Kidney (tissue), 14 donors: ENCODE data around the gene MRPL54. TPM values are rescaled to one million over a fixed set of nuclear protein-coding genes. Genes with fewer than 3 reads are reported as not detected.

Source experiments
- DNase-seq, 5 donors: peaks; one replicate each; pipeline ENCODE4 v3.0.0-alpha.2; 2013 to 2020
- FAIRE-seq: peaks from 2 replicates; lab custom pipeline; 2012; peaks lifted over from hg19 to GRCh38; lab: Jason Lieb, UNC
- H3K27ac ChIP-seq, 2 donors: one replicate each; pipeline ENCODE4 v1.7.0; 2013; ENCODE audit warnings: low read depth in 2 of 2, low read length in 2 of 2, inconsistent platforms in 1 of 2
- H3K27me3 ChIP-seq: one replicate; pipeline ENCODE4 v1.7.1; 2013; ENCODE audit warnings: low read length, inconsistent platforms; ENCODE audit not compliant: control insufficient read depth, insufficient read depth
- H3K36me3 ChIP-seq, 3 donors: one replicate each; pipeline versions ENCODE4 v1.7.0 to v1.7.1; 2013; ENCODE audit warnings: low read length in 3 of 3, control low read depth in 1 of 3, inconsistent platforms in 1 of 3; ENCODE audit not compliant: insufficient read depth in 3 of 3, control insufficient read depth in 2 of 3
- H3K4me1 ChIP-seq, 3 donors: one replicate each; pipeline versions ENCODE4 v1.7.0 to v1.7.1; 2013; ENCODE audit warnings: low read length in 3 of 3, inconsistent platforms in 1 of 3, low read depth in 1 of 3; ENCODE audit not compliant: control insufficient read depth in 2 of 3, insufficient read depth in 2 of 3
- H3K4me3 ChIP-seq, 3 donors: one replicate each; pipeline versions ENCODE4 v1.7.0 to v1.8.1; 2013; ENCODE audit warnings: low read length in 3 of 3, control low read depth in 1 of 3, inconsistent platforms in 1 of 3
- H3K9ac ChIP-seq, 3 donors: one replicate each; pipeline versions ENCODE4 v1.7.0 to v1.7.1; 2013; ENCODE audit warnings: low read length in 3 of 3, control low read depth in 1 of 3, inconsistent platforms in 1 of 3
- H3K9me3 ChIP-seq, 3 donors: one replicate each; pipeline versions ENCODE4 v1.7.0 to v1.7.1; 2013; ENCODE audit warnings: low read length in 3 of 3, control low read depth in 1 of 3, inconsistent platforms in 1 of 3; ENCODE audit not compliant: control insufficient read depth in 2 of 3, insufficient read depth in 1 of 3
- CTCF ChIP-seq: IDR thresholded peaks from 3 replicates; pipeline ENCODE4 v1.5.1; 2012; ENCODE audit warnings: mild to moderate bottlenecking, moderate library complexity, borderline replicate concordance; ENCODE audit not compliant: insufficient read depth; ENCODE audit errors: extremely low read depth
- intact Hi-C: fragments of 100-400 bp; cut with DNase I; formaldehyde crosslinking; loops from one replicate; pipeline ENCODE4 v1.11.1; 2022
- polyA plus RNA-seq: library from polyadenylated mRNA; stranded (reverse); fragments of 350-450 nt; fragmentation: Illumina TruSeq; extraction: RNeasy Lipid Tissue Mini Kit (QIAGEN cat#74804); gene quantifications from one replicate; pipeline ENCODE4 v1.2.3, GENCODE V29; 2014; ENCODE audit warnings: low read depth, low replicate concordance; ENCODE audit not compliant: insufficient read depth
- total RNA-seq: library from RNA; stranded (reverse); fragmentation: NEBNext Ultra II Directional; extraction: Animal tissue kit (Norgen Biotek cat#: 25700); gene quantifications from one replicate; pipeline ENCODE4 v1.2.1, GENCODE V29; 2021
- donor health status: control.
- donor health status: control.
- donor health status: control.
- donor health status: control.
- donor health status: control.
- donor health status: DM: yes; HTN: yes; CAD: no.
- donor health status: Normal renal cell carcinoma (clear cell type).

Gene MRPL54
- total and polyA plus RNA-seq, 2 donors from 2014 or later = 57.6 to 151 TPM

DNA sequence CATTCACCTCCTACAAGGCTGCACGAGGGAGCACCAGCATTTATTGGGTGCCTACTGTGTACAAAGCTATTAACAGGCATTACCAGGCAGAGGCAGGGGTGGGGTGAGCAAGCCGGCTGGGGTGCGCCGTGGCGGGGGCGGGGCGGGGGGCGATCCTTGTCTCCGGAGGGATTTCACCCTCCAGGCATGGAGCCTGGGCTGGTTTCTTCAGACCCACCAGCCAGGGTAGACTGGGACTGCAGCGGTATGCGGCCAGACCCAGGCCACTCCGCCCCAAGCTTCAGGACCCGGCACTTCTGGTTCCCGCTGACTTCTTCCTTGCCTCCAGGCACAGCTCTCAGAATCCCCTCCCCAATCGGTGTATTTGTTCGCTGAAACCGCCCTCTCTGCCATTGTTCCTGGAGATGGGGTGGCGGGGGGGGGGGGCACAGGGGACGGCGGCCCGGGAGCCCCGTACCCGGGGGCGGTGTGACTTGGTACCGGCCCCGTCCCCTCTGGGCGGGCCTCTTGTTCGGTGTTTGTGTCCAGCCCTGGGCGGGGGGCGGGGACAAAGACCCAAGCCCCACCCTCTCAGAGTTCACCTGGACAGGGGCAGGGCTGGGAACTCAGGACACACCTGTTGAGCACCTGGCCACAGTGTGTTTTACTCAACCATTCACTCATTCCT is 39.9 kb upstream of the MRPL54 start:
- H3K4me3 ChIP-seq = peak overlapping the region in 2 of 3 donors; percentile 58 to 64
- H3K27ac ChIP-seq = no peak overlapping the region
- intact Hi-C loops = no loop called here
- peak overlapping the region in 1 of 3 donors; percentile 67 for H3K9ac ChIP-seq
- H3K36me3 ChIP-seq = no peaks in the 10 kb centered on the region
- no peaks in the 10 kb centered on the region for H3K27me3 ChIP-seq
- no peak for TF ChIP-seq CTCF
- DNase-seq (peak in 3 of 5 donors; percentile 27 to 67 (median 47)), FAIRE-seq (no peak)
- H3K4me1 ChIP-seq = peaks cover 0 to 5% (median 3%) of the 10 kb centered on the region in 3 donors
- H3K9me3 ChIP-seq = no peaks in the 10 kb centered on the region

GRCh38 chr19:3723110-3723488 is 39.4 kb upstream of the MRPL54 start:
- Histone ChIP-seq H3K9ac (no peak overlapping the region), H3K4me3 (no peak overlapping the region), H3K27me3 (no peaks in the 10 kb centered on the region), H3K4me1 (peaks cover 0 to 5% (median 3%) of the 10 kb centered on the region in 3 donors), H3K36me3 (no peaks in the 10 kb centered on the region), H3K27ac (no peak overlapping the region), H3K9me3 (no peaks in the 10 kb centered on the region)
- DNase-seq (no peak), FAIRE-seq (no peak)
- TF ChIP-seq CTCF = no peak
- intact Hi-C loops = no loop called here

- Histone ChIP-seq H3K27me3 (no peaks in the 10 kb centered on the region), H3K36me3 (no peaks in the 10 kb centered on the region), H3K4me1 (peaks cover 0 to 5% (median 3%) of the 10 kb centered on the region in 3 donors), H3K4me3 (no peak overlapping the region), H3K9me3 (no peaks in the 10 kb centered on the region), H3K27ac (no peak overlapping the region), H3K9ac (no peak overlapping the region)
- TF ChIP-seq CTCF = no peak
- FAIRE-seq (no peak), DNase-seq (no peak)
- intact Hi-C loops = no loop called here
Observed at GRCh38 chr19:3723883-3724282, 38.6 kb upstream of the MRPL54 start.

GRCh38 chr19:3725121-3725520 is 37.4 kb upstream of the MRPL54 start:
- H3K4me1 ChIP-seq = peaks cover 0 to 5% (median 3%) of the 10 kb centered on the region in 3 donors
- intact Hi-C loops = no loop called here
- H3K36me3 ChIP-seq = no peaks in the 10 kb centered on the region
- no peaks in the 10 kb centered on the region for H3K27me3 ChIP-seq
- H3K9ac ChIP-seq = no peak overlapping the region
- no peak for DNase-seq
- no peak overlapping the region for H3K4me3 ChIP-seq
- FAIRE-seq = no peak
- TF ChIP-seq CTCF = no peak
- H3K27ac ChIP-seq = no peak overlapping the region
- no peaks in the 10 kb centered on the region for H3K9me3 ChIP-seq
